GM19328 (cell line): ENCODE results near the gene REPIN1.

ENCODE experiments used
- ATAC-seq: cut with Tn5 transposase; IDR thresholded peaks from one replicate; pipeline ENCODE4 v1.9.1; 2021; ENCODE audit warnings: mild to moderate bottlenecking, moderate library complexity; ENCODE audit not compliant: unreplicated experiment

REPIN1 gene

GRCh38 chr7:150404805-150405583 is 36.4 kb downstream of the REPIN1 start:
- peak; percentile 52 for ATAC-seq

DNA sequence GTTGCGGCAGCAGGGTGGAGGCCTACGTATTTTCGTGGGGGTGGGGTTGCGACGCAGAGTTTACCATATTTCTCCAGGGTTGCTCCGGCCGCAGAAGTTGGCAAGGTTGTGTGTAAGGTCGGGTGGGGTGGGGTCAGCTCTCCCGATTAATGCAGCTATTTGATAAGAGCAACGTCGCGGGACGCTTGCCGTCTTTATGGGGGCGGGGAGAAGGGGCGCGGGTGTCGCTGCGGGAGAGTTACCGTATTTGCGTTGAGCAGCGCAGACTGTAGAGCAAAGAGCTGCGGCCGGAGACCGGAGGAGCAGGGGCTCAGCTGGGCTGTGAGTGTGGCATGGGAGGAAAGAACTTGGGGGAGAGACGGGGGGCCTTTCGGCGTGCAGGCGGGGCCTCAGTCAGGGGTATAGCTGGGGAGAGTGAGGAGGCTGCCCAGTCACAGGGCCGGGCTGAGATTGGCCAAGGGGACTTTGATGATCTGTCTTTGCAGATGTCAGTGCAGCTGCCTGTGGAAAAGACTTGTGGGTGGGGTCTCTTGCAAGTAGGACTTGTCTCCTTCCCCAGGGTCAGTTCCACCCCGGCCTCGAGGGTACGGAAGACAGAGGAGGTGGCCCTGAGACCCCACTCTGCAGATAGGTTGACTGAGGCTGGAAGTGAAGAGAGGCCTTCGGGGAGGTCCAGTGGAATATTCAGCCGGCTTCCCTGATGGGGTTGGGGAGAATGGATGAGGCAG is 37.1 kb downstream of the REPIN1 start:
- ATAC-seq: no peak

GRCh38 chr7:150406312-150406566 is 37.6 kb downstream of the REPIN1 start:
- ATAC-seq: no peak

GRCh38 chr7:150406567-150407421 is 38.2 kb downstream of the REPIN1 start:
- ATAC-seq: peak; percentile 36

DNA sequence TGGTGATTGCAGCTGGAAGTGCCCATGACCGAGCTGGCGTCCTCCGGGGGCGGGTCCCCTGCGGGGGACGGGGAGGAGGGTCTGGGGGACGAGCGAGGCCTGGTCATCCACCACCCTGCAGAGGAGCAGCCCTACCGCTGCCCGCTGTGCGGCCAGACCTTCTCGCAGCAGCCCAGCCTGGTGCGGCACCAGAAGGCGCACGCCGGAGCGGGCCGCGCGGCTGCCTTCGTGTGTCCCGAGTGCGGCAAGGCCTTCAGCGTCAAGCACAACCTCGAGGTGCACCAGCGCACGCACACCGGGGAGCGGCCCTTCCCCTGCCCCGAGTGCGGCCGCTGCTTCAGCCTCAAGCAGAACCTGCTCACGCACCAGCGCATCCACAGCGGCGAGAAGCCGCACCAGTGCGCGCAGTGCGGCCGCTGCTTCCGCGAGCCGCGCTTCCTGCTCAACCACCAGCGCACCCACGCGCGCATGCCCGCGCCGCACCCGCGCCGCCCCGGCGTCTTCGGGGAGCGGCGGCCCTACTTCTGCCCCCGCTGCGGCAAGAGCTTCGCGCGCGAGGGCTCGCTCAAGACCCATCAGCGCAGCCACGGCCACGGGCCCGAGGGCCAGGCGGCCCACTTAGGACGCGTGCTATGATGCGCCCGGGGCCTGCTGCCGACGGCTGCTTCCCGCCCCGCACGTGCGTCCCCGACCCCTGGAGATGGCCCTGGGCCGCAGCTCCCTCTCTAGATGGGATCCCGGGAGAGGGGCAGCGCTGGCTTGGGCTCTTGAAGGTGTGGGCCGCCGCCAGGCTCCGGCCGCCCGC is 39.2 kb downstream of the REPIN1 start:
- ATAC-seq: no peak

DNA sequence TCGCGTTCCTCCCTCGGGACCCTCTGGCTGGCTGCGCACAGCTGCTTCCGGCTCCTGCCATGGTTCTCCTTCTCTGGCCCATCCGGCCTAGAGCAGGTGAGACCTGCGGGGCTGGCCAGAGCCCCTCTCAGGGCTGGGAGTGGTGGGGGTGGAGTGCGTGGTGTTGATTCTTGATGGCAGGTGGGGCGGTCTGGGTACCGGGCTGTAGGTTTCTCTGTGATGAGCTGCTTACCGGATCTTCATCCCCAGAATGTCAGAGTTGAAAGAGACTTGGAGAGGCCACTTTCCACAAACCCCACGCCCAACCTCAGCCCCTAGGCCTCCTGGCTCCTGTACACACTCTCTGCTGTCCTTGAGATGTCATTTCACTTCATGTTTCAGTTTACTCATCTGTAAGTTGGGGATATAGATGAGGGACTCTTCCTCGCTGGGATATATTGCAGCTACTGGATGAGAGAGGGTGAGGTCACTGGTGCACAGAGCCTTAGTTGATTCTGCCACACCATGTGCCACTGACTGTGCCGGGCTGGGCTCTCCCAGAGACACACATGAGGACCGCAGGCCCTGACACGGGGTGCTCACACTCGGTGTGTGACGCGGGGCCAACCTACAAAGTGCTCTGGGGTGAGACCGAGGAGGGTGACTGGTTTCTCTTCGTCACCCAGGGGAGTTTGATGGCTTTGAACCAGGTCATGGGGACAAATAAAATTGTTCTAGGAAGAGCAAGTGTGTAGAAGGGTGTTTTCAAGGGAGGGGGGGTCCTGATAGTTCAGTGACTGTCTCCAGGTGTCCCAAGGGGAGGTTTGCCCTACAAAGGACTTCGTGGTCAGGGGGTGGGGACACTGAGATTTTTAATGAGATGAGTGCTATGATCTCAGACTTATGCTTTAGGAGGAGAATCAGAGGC is 40.0 kb downstream of the REPIN1 start:
- ATAC-seq: no peak

DNA sequence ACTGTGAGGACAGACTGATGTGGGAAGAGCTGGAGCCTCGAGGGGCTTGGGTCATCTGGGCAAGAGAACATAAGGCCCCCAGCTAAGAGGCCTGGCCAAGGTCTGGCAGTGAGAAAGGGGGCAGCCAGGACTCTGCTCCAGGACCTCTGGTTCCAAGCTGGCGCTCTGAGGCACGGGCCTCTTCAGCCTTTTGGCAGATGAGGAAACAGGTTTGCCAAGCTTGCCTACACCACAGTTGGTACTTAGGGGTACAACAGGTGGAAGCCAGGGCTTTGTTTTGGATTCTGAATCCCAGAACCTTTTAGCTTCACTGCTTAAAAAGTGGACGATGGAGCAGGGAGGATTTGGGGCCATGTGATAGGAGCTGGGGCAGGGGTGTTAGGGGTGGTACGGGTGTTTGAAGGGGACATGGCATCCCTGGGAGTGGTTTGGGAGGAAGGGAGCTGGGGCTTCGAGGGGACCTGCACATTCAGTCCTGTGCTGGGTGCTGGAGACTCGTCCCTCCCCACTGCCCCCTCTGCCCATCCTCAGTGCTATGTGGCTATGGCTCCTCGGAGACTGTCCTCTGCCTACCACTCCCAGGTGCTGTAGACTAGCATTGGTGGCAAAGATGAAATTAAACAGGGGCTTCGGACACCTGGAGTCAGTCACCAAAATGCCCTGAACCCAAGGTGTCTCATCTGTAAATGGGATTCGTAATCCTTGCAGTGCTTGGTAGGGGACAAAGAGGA is 40.8 kb downstream of the REPIN1 start:
- ATAC-seq: no peak

DNA sequence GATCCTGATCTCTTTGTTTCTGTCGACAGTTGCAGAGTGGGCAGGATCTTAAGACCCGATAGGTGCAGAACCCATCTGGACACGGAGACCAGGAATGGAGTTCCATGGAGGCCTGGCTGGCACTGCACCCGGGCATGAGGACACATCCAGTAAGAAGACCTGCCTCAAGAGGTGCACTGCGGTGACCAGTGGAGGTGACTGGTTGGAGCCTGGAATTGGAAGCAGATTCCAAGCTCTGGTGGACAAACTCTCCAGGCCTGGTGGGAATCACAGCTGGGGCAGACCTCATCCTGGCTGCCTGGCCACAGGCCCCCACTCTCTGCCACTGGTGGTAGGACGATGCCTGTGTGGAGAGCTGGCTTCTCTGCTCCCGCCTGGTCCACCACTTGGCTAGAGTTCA is 41.5 kb downstream of the REPIN1 start:
- ATAC-seq: no peak

DNA sequence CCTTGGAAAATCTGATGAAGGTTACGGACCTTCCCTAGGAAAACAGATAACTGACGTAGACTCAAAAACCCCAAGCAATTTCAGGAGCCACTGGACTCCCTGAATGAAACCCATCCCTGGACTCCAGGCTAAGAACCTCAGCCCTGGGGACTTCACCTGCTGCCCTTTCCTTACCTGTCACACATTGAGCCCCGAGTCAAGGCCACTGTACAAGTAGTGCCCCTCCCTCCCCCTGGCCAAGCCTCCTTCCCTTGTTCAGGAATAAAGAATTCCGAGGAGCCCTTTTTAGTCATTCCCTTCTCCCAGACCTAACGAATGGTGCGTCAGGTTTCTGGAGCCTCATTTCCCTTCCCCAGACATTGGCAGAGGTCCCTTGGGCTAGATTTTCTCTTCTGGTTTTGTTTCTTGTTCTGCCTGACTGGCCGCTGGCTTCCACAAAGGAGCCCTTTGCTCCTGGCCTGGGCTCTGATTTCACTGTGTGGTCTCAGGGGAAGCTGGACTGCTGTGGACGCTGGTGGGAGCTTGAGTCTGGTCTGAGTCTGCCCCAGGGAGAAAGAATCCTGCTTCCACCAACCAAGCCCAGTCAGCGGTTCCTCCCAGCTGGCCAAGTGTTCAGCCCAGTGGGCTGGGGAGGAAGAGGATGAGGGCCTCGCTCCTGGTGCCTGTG is 42.2 kb downstream of the REPIN1 start:
- ATAC-seq: no peak

DNA sequence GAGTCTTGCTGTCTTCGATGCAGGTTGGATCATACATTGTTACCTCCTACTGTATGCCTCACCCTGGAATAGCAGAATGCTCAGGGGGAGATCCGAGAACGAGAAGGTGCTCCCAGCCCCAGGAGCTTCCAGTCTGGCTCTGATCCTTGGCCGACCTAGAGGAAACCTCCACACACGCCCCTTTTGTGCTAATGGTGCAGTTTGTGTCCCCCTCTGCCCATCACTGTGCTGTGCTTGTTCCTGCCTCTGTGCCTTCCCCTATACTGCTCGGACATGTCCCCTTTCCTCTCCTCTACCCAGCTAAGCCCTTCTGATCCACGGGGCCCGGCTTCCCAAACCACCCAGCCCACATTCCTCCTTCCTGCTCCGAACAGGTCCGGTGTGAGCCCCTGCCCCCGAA is 43.0 kb downstream of the REPIN1 start:
- no peak for ATAC-seq

DNA sequence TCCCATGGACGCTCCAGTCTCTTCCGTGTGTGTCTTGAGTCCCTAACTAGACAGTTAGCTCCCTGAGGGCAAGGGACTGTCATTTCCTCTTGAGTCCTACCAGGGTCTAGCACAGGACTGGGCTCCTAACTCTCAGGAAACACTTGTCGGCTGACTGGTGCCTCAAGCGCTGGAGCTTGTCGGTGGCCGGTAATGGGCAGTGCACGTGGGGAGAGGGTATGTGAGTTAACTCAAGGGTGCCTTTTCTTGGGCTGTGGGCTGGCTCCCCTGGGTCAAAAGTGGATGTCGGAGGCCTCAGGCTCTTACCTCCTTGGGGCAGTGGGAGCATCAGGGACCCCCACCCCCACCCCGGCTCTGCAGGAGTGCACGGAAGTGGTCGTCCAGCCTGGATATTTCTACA is 43.4 kb downstream of the REPIN1 start:
- no peak for ATAC-seq

GRCh38 chr7:150412518-150413488 is 44.2 kb downstream of the REPIN1 start:
- no peak for ATAC-seq

- ATAC-seq: no peak
These were observed 45.0 kb downstream of the REPIN1 start for GRCh38 chr7:150413640-150414081.

DNA sequence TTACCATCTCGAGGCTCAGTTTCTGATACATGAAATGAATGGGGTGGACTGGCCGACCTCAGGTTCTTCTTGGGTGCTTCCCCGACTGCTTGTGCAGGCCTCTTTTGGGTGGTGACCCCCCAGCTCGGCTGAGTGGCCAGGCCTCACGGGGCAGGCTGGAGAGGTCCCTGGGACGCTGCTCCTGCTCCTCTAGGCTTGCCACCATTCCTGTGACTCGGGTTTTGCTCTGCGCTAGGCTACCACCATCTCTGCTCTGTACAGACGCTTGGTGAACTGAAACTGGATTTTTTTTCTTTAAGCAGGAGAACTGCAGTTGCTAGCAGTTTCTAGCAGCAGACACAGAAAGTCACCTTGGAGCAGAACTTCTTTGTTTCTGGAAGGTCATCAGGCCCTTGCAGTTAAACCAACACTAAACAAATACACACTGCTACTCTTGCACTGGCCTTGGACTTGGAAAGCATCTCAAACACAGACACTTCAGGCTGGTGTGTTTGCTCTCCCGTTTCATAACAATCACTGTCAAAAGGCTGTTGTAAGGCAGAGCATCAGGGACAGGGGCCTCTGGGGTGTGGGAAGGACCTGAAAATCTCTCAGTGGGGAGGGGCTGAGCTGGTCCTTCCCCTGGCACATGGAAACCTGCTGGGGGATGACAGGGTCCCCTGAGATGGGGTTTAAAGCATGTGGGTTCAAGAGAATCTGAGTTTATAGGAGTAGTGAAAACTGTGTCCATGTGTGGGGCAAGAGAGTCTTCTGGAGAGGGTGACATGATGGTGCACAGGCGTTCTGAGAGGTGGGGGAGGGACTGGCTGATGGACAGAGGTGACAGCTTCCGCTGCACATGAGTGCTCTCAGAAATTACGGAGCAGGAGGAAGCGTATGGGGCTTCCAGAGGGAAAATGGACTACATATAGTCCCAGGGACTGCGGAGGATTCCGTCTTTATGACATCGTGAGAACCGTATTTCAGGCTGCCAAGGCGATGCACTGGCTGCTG is 46.8 kb downstream of the REPIN1 start:
- ATAC-seq: no peak

DNA sequence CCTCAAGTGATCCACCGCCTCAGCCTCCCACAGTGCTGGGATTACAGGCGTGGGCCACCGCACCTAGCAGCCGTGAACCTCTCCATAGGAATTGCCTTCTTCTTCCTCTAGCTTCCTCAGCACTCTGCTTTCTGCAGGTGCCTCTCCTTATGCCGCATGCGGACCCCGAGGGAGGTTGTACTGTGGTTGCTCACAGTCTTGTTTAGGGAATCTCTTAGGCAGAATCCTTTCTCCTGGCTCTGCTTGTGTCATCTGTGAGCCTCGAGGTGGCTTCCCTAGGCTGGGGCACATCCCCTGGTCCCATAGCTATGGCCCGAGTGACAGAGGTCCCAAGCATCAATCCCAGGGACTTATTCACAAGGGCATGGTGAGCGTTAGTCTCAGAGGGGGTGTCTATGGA is 48.6 kb downstream of the REPIN1 start:
- no peak for ATAC-seq

- ATAC-seq: no peak
These were observed 49.2 kb downstream of the REPIN1 start for GRCh38 chr7:150417863-150418262.
